HG03354 (cell line): ENCODE measurements around the gene CHD9.
"Not testable (repeated sequence)": the region's sequence is repeated elsewhere in the genome, so short reads cannot be mapped to it uniquely, and the experiment has no call there.

Experiments
- ATAC-seq: cut with Tn5 transposase; IDR thresholded peaks from one replicate; pipeline ENCODE4 v1.9.1; 2021; ENCODE audit warnings: mild to moderate bottlenecking; ENCODE audit not compliant: unreplicated experiment, poor library complexity, severe bottlenecking

Gene CHD9

DNA sequence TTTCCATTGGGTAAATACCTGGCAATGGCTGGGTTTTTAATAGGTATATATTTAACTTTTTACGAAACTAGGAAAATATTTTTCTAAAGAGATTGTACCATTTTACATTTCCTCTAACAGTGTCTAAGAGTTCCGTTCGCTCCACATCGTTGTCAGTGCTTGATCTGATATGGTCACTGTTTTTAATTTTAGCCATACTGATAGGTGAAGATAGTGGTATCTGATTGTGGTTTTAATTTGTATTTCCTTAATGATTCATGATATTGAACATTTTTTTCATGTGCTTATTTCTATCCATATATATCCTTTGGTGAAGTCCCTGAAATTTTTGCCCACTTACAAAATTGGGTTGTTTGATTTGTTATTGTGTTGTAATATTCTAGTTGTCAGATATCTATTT is 117.7 kb downstream of the CHD9 start:
- no peak for ATAC-seq

DNA sequence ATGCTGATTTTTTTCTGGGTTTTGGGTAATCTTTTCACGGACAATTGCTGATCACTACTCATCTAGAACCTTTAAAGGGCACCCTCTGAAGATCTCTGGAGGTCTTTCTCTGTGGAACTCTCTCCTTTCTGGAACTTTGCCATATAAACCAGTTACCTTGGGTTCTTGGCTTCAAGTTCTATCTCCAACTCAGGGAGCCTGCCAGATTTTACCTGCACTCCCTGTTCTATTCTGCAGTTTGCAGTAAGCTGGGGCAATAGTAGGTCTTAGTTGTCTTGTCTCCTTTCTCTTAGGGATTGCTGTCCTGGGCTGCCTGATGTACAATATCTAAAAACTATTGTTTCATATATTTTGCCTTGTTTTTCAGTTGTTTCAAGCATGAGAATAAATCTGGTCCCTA is 120.3 kb downstream of the CHD9 start:
- ATAC-seq = no peak

DNA sequence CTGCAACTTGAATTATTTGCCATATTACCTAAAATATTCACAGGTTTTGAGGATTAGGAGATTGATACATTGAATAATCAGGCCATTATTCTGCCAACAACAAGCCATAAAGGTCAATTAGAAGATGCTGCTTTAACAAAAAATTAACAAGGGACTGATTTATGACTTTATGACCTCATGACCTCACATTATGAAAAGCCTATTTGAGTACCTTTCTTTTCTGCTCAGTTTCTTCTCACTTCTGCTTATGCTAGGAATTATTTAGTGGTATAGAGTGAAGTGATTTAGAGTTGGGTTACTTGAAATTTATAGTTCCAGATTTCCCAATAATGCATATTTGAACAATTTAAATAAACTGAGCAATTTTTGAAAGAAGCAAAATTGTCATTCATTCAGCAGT is 121.6 kb downstream of the CHD9 start:
- ATAC-seq = no peak

DNA sequence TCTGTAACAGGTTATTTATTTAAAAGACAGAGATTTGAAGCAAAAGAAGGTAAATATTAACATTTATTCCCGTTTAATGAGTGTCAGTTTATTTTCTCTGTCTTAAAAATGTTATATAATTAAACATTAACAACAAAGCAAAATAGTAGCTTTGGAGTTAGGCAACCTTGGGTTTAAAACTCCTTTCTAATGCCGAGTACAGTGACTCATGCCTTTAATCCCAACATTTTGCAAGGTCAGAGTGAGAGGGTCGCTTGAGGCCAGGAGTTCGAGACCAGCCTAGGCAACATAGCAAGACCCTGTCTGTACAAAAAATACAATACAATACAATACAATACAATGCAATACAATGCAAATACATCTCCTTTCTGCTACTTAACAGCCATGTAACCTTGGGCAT is 128.7 kb downstream of the CHD9 start:
- ATAC-seq = no peak

DNA sequence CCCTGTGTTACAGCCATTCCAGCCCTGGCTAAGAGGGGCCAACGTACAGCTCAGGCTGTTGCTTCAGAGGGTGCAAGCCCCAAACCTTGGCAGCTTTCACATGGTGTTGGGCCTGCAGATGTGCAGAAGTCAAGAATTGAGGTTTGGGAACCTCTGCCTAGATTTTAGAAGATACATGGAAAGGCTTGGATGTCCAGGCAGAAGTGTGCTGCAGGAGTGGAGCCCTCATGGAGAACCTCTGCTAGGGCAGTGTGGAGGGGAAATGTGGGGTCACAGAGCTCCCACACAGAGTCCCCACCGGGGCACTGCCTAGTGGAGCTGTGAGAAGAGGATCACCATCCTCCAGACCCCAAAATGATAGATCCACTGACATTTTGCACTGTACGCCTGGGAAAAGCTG is 130.9 kb downstream of the CHD9 start:
- ATAC-seq = not testable (repeated sequence)

DNA sequence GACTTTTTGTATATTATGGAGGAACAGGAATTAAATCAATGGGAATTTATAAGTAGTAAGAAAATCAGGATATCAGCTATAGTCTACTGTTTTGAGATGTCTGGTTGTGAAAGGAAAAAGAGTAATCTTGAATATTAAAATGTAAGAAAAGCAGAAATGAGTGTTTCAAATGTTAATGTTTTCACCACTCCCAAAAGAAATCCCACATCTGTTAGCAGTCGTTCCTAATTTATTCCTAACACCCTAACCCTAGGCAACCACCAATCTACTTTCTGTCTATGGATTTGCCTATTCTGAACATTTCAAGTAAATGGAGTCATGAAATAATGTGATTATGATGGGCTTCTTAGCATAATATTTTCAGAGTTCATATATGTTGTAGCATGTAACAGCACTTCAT is 133.0 kb downstream of the CHD9 start:
- no peak for ATAC-seq

DNA sequence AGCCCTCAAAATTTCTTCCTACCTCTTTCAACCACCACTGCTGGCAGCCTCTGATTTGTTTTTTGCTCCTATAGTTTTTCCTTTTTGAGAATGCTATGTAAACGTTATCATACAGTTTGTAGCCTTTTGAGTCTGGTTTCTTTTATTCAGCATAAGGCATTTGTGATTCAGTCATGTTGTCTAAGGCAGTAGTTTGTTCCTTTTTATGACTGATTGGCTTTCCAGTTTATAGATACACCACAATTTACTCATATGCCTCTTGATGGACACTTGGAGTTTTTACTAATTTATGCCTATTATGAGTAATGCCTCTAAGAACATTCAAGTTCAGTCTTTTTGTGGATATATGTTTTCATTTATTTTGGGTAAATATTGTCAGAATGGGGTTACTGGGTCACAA is 136.6 kb downstream of the CHD9 start:
- ATAC-seq = no peak

DNA sequence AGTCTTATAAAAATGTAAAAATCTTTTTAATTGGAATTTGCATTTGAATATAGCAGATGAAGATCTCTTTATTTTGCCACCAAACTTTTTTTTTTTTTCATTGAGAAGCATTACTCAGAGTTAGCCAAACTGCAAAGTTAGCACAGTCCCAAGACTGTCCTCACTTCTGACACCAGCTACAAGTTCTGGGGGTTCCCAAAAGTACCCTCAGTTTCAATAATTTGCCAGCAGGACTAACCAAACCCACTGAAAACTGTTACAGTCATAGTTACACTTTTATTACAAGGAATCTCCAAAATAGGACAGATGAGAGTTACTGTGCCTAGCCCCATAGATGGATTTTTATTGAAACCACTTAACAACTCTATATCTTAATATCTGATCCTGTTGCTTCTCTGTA is 144.1 kb downstream of the CHD9 start:
- ATAC-seq = no peak

DNA sequence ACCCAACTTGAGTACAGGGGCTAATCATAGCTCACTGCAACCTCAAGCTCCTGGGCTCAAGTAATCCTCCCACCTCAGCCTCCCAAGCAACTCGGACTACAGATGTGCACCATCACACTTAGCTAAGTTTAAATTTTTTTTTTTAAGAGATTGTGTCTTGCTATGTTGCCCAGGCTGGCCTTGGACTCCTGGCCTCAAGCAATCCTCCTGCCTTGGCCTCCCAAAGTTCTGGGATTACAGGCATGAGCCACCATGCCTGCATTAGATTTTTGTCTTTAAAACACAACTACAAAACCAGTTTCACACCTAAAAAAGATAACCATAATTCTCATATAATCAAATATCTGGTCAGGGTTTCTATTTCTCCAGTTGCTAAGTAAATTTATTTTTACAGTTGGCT is 147.1 kb downstream of the CHD9 start:
- ATAC-seq = no peak

DNA sequence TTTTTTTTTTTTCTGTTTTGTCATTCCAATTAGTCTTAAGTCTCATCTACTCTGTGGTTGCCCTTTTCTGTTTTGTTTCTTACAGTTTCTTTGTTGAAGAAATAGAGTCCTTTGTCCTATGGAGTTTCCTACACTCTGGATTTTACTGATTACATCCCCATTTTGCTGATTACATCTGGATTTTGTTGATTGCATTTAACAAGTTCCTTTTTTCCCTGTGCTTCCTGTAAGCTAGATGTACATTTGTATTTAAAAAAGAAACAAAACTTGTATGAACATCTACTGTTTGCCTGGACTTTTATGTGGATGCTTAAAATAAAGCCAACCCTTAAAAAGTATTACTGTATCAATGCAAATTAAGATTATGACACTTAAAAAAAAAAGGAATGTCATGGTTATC is 147.6 kb downstream of the CHD9 start:
- no peak for ATAC-seq

DNA sequence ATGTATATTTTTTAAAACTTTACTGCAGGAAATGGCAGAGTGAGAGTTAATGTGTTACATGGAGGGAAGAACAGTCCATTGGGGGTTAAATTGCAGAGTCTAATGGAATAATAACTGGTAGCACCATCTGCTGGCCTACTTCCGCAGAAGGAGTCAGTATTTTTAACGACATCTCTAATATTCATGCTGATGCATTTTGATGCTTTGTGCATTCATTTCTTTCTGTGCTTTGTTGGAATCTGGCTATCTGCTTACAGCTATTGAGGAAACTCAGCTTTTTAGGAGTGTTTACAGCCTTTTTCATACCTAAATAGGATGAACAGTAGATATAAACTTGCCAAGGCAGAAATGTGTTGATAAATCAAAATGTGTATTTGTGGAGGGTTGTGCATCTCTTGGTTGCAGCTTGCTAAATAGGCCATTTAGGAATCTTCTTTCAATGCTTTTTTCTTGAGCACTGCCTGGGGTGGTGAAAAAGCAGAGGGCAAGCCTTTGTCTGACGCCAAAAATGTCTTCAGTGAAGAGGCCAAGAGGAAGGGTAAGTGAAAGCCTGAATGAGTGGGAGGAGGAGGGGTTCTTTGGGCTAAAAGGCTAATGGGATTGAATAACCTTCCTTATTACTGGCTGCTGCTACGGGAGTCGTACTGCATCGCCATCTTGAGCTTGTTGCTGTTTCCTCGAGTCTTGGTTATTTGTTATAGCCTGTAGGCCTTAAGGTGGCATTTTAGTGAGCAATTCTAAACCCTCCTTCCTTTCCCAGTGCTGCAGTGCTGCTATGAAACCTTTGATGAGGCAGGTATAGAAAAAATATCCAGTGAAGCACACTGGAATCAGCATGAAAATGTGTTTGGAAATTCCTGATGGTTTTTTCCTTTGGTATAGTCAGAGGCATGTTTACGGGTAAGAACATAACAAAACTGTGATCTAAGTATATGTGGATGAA is 153.3 kb downstream of the CHD9 start:
- peak; percentile 82 for ATAC-seq

DNA sequence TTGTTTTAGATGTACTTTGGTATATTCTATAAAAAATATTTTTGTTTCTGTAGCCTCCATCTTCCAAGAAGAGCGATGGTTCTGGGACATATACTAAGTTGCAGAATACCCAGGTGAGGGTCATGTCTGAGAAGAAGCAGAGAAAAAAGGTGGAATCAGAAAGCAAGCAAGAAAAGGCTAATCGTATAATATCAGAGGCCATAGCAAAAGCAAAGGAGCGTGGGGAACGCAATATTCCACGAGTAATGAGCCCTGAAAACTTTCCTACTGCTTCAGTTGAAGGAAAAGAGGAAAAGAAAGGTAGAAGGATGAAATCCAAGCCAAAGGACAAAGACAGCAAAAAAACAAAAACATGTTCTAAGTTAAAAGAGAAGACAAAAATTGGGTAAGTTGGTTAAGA is 154.6 kb downstream of the CHD9 start:
- ATAC-seq = no peak

DNA sequence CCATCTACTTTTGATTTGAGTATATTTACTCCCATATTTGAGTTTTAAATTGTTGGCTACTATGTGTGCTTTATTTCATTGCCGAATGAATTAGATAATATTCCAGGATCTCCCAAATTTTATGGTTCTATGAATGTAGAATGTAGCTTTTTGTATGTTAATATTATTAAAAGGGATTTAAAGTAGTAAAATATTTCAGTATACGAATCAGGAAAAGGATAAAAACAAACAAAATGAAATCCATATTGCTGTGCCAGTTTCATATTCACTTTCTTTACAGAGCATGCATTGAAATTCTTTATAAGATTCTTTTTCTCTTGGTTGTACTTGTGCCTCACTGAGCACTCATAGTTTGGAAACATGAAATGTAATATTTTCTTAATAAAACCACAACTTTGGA is 155.1 kb downstream of the CHD9 start:
- ATAC-seq = no peak

DNA sequence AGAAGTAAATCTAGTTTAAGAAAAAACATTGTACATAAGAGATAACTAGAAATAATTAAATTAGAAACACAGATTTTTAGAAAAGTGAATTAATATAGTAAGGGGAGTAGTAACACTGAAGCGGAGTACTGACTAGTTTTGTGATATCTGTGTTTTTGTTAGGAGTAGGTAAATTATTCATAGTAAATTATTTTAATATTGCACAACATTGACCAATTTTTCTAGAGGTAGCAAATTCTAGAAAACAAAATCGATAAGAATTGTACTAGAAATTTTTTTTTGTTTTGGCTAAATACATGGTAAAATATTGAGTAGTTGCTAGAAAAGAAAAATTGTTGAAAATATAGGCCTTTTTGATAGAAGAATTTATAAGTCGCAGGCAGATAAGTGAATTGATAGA is 156.5 kb downstream of the CHD9 start:
- ATAC-seq = no peak

DNA sequence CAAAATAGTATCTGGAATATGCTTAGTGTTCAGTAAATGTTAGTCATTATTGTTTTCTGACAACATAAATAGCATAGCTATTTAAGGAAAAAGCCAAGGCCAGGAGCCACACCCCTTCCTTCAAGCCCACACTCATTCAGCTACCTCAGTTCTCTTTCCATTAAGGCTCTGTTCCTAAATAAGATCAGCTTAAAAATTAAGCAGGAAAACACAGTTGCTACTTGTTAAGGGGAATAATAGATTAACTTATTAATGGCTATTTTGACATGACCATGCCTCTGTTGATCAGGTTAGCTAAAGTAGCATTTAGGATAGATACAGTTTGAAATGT is 158.1 kb downstream of the CHD9 start:
- no peak for ATAC-seq

DNA sequence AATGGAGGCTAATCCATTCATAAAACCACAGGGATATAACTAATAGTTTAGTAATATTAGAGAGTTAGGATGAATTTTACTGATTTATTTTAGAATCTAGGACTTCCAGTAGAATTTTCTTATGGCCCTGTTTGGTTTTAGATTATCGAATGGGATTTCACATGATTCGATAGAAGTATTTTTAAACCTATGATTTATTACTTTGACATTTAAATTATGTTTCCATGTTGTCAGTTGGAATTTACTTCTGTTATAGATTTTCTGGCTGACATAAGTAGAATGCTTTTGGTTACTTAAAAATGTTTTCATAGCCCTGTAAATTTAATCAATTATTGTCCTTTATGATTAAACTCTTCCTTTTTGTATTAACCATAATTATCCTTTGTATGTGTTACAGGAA is 158.8 kb downstream of the CHD9 start:
- ATAC-seq = no peak

DNA sequence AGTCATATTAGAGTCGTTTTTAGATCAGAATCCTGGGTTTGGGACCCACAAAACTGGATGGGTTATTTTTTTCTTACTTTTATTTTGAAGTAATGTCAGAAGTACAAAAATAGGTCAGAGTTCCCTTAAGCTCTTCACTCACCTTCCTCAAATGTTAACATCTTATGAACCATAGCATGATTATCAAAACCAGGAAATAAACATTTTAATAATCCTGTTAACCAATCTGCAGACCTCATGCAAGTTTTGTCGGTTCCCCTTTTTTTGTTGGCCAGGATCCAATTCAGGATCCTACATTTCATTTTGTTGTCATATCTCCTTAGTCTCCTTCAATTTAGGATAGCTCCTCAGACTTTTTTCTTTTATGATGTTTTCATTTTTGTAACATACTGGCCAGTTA is 162.0 kb downstream of the CHD9 start:
- ATAC-seq = no peak

DNA sequence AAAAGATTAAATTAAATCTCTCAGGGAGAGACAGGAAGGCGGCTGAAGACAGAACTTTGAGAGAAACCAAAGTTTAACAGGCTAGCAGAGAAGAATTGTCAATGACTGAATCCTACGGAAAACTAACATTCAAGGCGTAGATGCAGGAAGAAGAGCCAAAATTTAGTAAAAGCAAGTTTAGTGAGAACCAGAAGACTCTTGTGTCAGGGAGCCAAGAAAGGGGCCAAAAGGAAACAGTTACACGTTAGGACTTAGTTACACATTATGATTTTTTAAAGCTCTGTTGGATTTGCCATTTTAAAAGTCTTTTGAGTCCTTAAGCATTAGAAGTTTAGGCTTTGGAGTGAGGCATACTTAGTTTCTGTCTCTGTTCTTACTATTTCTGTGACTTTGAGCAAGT is 164.6 kb downstream of the CHD9 start:
- ATAC-seq = no peak

DNA sequence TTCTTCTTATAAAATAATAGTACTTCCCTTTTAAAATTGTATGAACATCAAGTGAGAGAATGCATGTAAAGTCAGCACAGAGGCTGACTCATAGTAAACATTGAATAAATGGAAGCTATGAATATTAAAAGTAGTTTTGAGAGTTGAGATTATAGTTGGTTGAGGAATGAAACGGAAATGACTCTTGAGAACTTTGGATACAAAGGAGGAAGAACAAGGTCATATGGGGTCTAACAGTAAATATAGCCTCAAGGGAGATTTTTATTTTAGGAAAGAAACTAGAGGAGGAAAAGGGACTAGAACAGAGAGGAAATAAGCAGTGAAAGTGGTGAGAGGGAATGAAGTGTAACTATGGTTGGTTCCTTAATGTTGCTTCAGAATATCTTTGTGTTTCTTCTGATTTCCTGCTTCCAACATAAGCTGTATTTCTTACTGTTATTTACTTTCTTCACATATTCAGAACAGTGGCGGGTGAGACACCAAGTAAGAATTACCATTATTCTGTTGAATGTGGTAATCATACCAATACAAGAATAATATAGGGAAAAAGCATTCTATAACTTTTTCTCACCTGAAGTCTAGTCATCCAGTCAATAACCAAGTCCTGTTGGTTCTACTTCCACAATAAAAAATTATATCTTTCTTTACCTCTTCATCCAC is 165.1 kb downstream of the CHD9 start:
- peak; percentile 50 for ATAC-seq

DNA sequence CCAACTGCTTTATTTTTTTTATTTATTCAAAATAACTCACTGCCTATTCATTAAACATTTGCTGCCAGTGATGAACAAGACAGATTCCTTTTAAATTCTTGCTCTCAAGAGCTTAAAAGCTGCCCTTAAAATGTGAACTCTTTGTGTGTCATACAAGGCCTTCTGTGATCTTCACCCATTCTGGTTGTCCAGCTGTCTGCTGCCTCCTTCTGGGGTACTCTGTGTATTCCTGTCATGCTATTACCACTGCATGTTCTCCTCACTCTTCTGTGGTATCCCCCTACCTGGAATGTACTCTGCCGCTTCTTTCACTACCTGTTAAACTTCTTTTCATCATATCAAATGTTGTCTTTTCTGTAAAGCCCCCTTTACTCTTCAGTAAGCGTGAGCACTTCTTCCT is 165.8 kb downstream of the CHD9 start:
- ATAC-seq = peak; percentile 63

DNA sequence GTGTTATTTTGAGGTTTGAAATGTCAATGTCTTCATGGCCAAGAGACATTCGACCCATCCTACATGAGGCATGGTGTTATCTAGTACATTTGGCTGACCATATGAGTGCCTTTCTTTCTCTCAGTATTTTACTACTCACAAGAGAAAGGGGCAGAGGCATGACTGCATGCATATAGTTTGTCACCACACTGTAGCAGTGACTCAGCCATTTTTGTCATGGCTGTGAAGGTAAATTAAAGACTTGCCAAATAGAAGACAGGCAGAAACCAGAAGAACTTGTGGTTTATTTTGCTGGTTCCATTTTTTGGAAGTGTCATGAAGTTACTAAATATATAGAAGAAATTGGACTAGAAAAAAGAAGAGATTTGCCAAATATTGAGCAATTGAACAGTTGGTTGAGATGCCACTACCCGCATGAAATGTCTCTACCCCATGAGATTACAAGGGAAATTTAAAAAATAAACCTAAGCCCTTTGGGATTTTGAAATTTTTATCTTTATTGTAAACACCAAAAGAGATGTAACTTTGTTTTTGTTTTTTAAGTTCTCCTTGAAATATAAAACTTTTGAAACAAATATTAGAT is 170.3 kb downstream of the CHD9 start:
- ATAC-seq = no peak
